ENCODE results near the gene HRAS. TPM values are rescaled to one million over a fixed set of nuclear protein-coding genes. Genes with fewer than 3 reads are reported as not detected.

The HRAS gene
- total and polyA plus RNA-seq, 2 of the 13 experiments (the other 11 are each of a cell fraction or from before 2014, with no cell fraction given), result 32.9 to 50.0 TPM

- BruUV-seq (replicated peaks), result no TSS peak
- Histone ChIP-seq H3K27ac (ENCODE audit: extremely low read length, insufficient read depth, low read length) (no peak overlapping the region), H3K4me2 (ENCODE audit: low read depth, low read length) (no peak overlapping the region), H2AFZ (ENCODE audit: low read length) (no peak overlapping the region), H3K79me2 (ENCODE audit: insufficient read depth, low read length) (peaks cover 4% of the 10 kb centered on the region), H3K9me3 (ENCODE audit: low read length) (no peaks in the 10 kb centered on the region), H4K20me1 (ENCODE audit: insufficient read depth, low read length) (no peaks in the 10 kb centered on the region; the same call in 1 of the 2 replicates), H3K27me3 (ENCODE audit: control insufficient read depth in 1 of 2, insufficient read depth in 2 of 2, low read length in 2 of 2) (no peaks in the 10 kb centered on the region), H3K4me1 (ENCODE audit: insufficient read depth, low read length) (peaks cover 13% of the 10 kb centered on the region; the same call in 1 of the 2 replicates), H3K9ac (ENCODE audit: insufficient read depth, low read depth, low read length) (no peak overlapping the region), H3K36me3 (replicated peaks in 1 of 2; ENCODE audit: control insufficient read depth in 1 of 2, insufficient read depth in 2 of 2, low read length in 2 of 2) (peaks cover 10 to 19% of the 10 kb centered on the region in 2 experiments; a peak in 4 of 5 replicates), H3K4me3 (replicated peaks in 1 of 3; ENCODE audit: insufficient read depth in 1 of 3, low read depth in 2 of 3, low read length in 3 of 3) (no peak overlapping the region)
- 96% methylated on average over 17 of the region's 28 CpGs for WGBS (ENCODE audit: low lambda C conversion rate)
- CTCF ChIA-PET (ENCODE audit: low intra/inter-chr PET ratio, low total read pairs), result no interaction called here
- in situ Hi-C loops (cut with HindIII; ENCODE audit: extremely low pct_ligation_motif_present, low pct_unique_long_range_greater_than_20kb), result no loop called here
- intact Hi-C loops (cut with micrococcal nuclease; ENCODE audit: unreplicated experiment), result no loop called here
- FAIRE-seq, result no peak
- ATAC-seq, result no peak
- no peak for DNase-seq (ENCODE audit: low spot score)
- POLR2A ChIA-PET, result no interaction called here
- no peak for TF ChIP-seq JUN (CRISPR knock-in tag; IDR thresholded peaks at IDR 0.05)
- no peak for TF ChIP-seq SRSF4 (IDR thresholded peaks at IDR 0.05; ENCODE audit: low read depth, low read length, poor library complexity, severe bottlenecking)
- peak; percentile 50 for TF ChIP-seq AGO1 (IDR thresholded peaks at IDR 0.05; ENCODE audit: low read depth, low read length, poor library complexity, severe bottlenecking)
- no peak for TF ChIP-seq NFE2L1 (CRISPR knock-in tag; IDR thresholded peaks at IDR 0.05; ENCODE audit: borderline replicate concordance)
- TF ChIP-seq FIP1L1 (IDR thresholded peaks at IDR 0.05; ENCODE audit: borderline replicate concordance, insufficient read depth, low read depth, low read length), result no peak
- TF ChIP-seq ZNF616 (CRISPR knock-in tag; IDR thresholded peaks at IDR 0.05; ENCODE audit: low read depth), result no peak
- TF ChIP-seq ZSCAN12 (CRISPR knock-in tag; IDR thresholded peaks at IDR 0.05), result no peak
- TF ChIP-seq MZF1 (CRISPR knock-in tag; IDR thresholded peaks at IDR 0.05; ENCODE audit: borderline replicate concordance), result no peak
- no peak for TF ChIP-seq U2AF2 (IDR thresholded peaks at IDR 0.05; ENCODE audit: low read depth, low read length)
- TF ChIP-seq RFXANK (CRISPR knock-in tag; IDR thresholded peaks at IDR 0.05), result no peak
- TF ChIP-seq AGO2 (optimal IDR thresholded peaks at IDR 0.05; ENCODE audit: low read depth, low read length), result peak; percentile 66
- TF ChIP-seq RBFOX2 (IDR thresholded peaks at IDR 0.05; ENCODE audit: low read depth, low read length), result peak; percentile 52; the same call in 1 of the 2 replicates
- TF ChIP-seq ZBTB37 (CRISPR knock-in tag; IDR thresholded peaks at IDR 0.05), result peak; percentile 87; the same call in 1 of the 2 replicates
Observed at GRCh38 chr11:530960-531831, 4.2 kb downstream of the HRAS start.
